Vagina (tissue), 2 donors: Measurements from ENCODE around the gene PLAU. TPM values are rescaled to one million over a fixed set of nuclear protein-coding genes. Genes with fewer than 3 reads are reported as not detected.
A peak's percentile ranks its signal among the peaks of the same experiment; 100 is the strongest.

Experiments
- DNase-seq, 2 donors: peaks; one replicate each; pipeline ENCODE4 v3.0.0-alpha.2; 2017; ENCODE audit errors: extremely low spot score in 2 of 2
- H3K27ac ChIP-seq: fragments of 200-600 bp; sonication (generic); one replicate; pipeline ENCODE4 v1.5.1; 2019
- H3K27me3 ChIP-seq: fragments of 200-600 bp; sonication (generic); one replicate; pipeline ENCODE4 v1.5.1; 2019
- H3K36me3 ChIP-seq, 2 donors: fragments of 200-600 bp; sonication (generic); one replicate each; pipeline ENCODE4 v1.5.1; 2017 to 2019
- H3K4me1 ChIP-seq: fragments of 200-600 bp; sonication (generic); one replicate; pipeline ENCODE4 v1.5.1; 2019
- H3K4me3 ChIP-seq, 2 donors: fragments of 200-600 bp; sonication (generic); 1 replicate in 1 of 2; 2 replicates in 1 of 2; pipeline ENCODE4 v1.5.1; 2016 to 2019
- H3K9me3 ChIP-seq: fragments of 200-600 bp; sonication (generic); one replicate; pipeline ENCODE4 v1.5.1; 2019
- CTCF ChIP-seq, 3 experiments: fragments of 450-650 bp in 2 of 3; fragments of 200-600 bp in 1 of 3; sonication (generic) in 1 of 3; IDR thresholded peaks; one replicate each; pipeline ENCODE4 v1.5.1; 2017 to 2019; ENCODE audit warnings: antibody characterized with exemption in 3 of 3, mild to moderate bottlenecking in 2 of 3, moderate library complexity in 2 of 3
- POLR2A ChIP-seq, 2 donors: fragments of 450-650 bp; IDR thresholded peaks; one replicate each; pipeline ENCODE4 v1.6.1; 2017; ENCODE audit warnings: antibody characterized with exemption in 2 of 2, mild to moderate bottlenecking in 2 of 2, moderate library complexity in 2 of 2
- POLR2AphosphoS5 ChIP-seq, 2 donors: sonication (generic); formaldehyde crosslinking; IDR thresholded peaks; one replicate each; pipeline ENCODE4 v1.9.0; 2017; ENCODE audit warnings: antibody characterized with exemption in 2 of 2, mild to moderate bottlenecking in 2 of 2, low read depth in 1 of 2; ENCODE audit not compliant: insufficient read depth in 1 of 2
- intact Hi-C: fragments of 100-400 bp; cut with DNase I; formaldehyde crosslinking; loops from one replicate; pipeline ENCODE4 v1.15.1; 2023
- total RNA-seq: library from RNA; depleted of rRNA; stranded (reverse); fragments of >200 nt; gene quantifications from one replicate; pipeline ENCODE4 v1.2.3, GENCODE V29; 2016

PLAU gene
- total RNA-seq, 1 donor from 2014 or later = 18.2 TPM

DNA sequence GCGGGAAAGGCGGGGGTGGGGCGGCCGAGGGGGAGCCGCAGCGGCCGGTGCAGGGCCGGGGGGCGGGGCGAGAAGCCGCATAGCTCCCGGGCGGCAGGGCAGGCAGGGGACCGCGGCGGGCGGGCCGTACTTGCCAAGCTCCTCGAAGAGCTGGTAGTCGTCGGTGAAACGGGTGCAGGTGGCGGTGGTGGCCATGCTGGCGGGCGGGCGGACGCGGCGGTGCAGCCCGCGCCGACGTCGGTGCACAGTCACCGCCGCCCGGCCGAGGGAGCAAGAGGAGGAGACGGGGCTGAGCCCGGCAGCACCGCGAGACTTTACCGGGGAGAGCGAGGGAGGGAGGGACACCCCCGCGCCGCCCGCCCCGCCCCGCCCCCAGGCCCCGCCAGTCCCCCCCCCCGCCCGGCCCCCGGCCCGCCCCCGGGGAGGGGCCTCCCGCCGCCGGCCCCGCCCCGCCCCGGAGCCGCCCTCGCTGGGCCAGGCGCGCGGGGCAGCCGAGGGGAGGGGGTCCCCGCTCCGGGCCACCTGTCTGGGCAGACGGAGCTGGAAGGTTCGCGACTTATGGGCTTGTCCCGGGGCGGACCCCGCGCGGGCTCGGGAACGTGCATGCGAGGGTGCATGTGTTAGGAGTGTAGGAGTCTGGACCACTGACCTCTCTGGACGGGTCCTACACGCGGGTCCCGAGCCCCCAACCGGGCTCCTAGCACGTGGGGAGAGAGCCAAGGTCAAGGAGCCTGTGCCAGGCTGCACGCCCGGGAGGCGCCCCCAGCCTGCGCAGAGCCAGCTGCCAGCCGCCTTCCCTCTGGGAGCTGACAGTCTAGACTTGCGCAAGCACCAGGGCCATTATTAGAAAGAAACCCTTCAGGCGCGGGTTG lies 36.4 kb upstream of the PLAU start, which contains the start of gene CAMK2G:
Gene CAMK2G, minus strand, starts transcription at position 289 of the 872 bp plus-strand sequence. Its CDS starts 94 bp downstream, at position 195.
- peaks cover 0 to 8% of the 10 kb centered on the region in 2 donors for H3K36me3 ChIP-seq
- H3K4me3 ChIP-seq = peak within 1 kb of the TSS; percentile 88
- intact Hi-C loops = loop anchor here (2.0 kb wide), 1 partner anchor 24 kb away; no protein-coding TSS in a partner anchor
- peaks cover 48% of the 10 kb centered on the region for H3K4me1 ChIP-seq
- TF ChIP-seq POLR2AphosphoS5 (IDR thresholded peaks at IDR 0.05; ENCODE audit: insufficient read depth in 1 of 2, low read depth in 1 of 2) (peak in 1 of 2 donors; percentile 77), CTCF (IDR thresholded peaks at IDR 0.05) (peak in 1 of 3 experiments; percentile 4), POLR2A (IDR thresholded peaks at IDR 0.05) (peak in 1 of 2 donors; percentile 9)
- H3K27me3 ChIP-seq = no peaks in the 10 kb centered on the region
- DNase-seq = no peak
- no peaks in the 10 kb centered on the region for H3K9me3 ChIP-seq
- peak within 1 kb of the TSS; percentile 90 for H3K27ac ChIP-seq

GRCh38 chr10:73875139-73875475 lies 35.8 kb upstream of the PLAU start:
- no peak for TF ChIP-seq POLR2A (IDR thresholded peaks at IDR 0.05)
- Histone ChIP-seq H3K4me3 (peak overlapping the region; percentile 88), H3K27me3 (no peaks in the 10 kb centered on the region), H3K27ac (peak overlapping the region; percentile 90), H3K36me3 (peaks cover 0 to 6% of the 10 kb centered on the region in 2 donors), H3K9me3 (no peaks in the 10 kb centered on the region), H3K4me1 (peaks cover 48% of the 10 kb centered on the region)
- intact Hi-C loops = loop anchor here (2.0 kb wide), 1 partner anchor 24 kb away; no protein-coding TSS in a partner anchor
- no peak for DNase-seq

- Histone ChIP-seq H3K36me3 (no peaks in the 10 kb centered on the region), H3K4me3 (no peak overlapping the region), H3K27ac (no peak overlapping the region), H3K27me3 (no peaks in the 10 kb centered on the region), H3K4me1 (peaks cover 48% of the 10 kb centered on the region), H3K9me3 (no peaks in the 10 kb centered on the region)
- no peak for DNase-seq
- intact Hi-C loops = no loop called here
- no peak for TF ChIP-seq CTCF (IDR thresholded peaks at IDR 0.05)
- no peak for TF ChIP-seq POLR2AphosphoS5 (IDR thresholded peaks at IDR 0.05; ENCODE audit: insufficient read depth in 1 of 2, low read depth in 1 of 2)
- TF ChIP-seq POLR2A (IDR thresholded peaks at IDR 0.05) = no peak
These were observed 34.8 kb upstream of the PLAU start for GRCh38 chr10:73876157-73876556.

- Histone ChIP-seq H3K36me3 (no peaks in the 10 kb centered on the region), H3K27me3 (no peaks in the 10 kb centered on the region), H3K27ac (peak overlapping the region; percentile 17), H3K9me3 (no peaks in the 10 kb centered on the region), H3K4me3 (no peak overlapping the region), H3K4me1 (peaks cover 45% of the 10 kb centered on the region)
- intact Hi-C loops = no loop called here
- no peak for DNase-seq
- TF ChIP-seq POLR2A (IDR thresholded peaks at IDR 0.05) (no peak), CTCF (IDR thresholded peaks at IDR 0.05) (no peak), POLR2AphosphoS5 (IDR thresholded peaks at IDR 0.05; ENCODE audit: insufficient read depth in 1 of 2, low read depth in 1 of 2) (no peak)
These were observed 34.4 kb upstream of the PLAU start for GRCh38 chr10:73876566-73876965.

GRCh38 chr10:73876971-73877370 lies 34.0 kb upstream of the PLAU start:
- peaks cover 41% of the 10 kb centered on the region for H3K4me1 ChIP-seq
- no peaks in the 10 kb centered on the region for H3K9me3 ChIP-seq
- H3K4me3 ChIP-seq = no peak overlapping the region
- H3K27ac ChIP-seq = peak overlapping the region; percentile 17
- H3K36me3 ChIP-seq = no peaks in the 10 kb centered on the region
- TF ChIP-seq POLR2AphosphoS5 (IDR thresholded peaks at IDR 0.05; ENCODE audit: insufficient read depth in 1 of 2, low read depth in 1 of 2) = no peak
- no peak for TF ChIP-seq CTCF (IDR thresholded peaks at IDR 0.05)
- no peak for TF ChIP-seq POLR2A (IDR thresholded peaks at IDR 0.05)
- no peak for DNase-seq
- no peaks in the 10 kb centered on the region for H3K27me3 ChIP-seq
- intact Hi-C loops = no loop called here
